ENCODE data around the gene GNGT1.
"Not testable (repeated sequence)": the region's sequence is repeated elsewhere in the genome, so short reads cannot be mapped to it uniquely, and the experiment has no call there.

GNGT1 gene

GRCh38 chr7:93895859-93896600 lies 10.3 kb upstream of the GNGT1 start:
- no peak for DNase-seq (ENCODE audit: low spot score)
- in situ Hi-C loops (cut with MboI; ENCODE audit: low pct_unique_long_range_greater_than_20kb, low sequenced_read_pairs, unreplicated experiment): loop anchor here (25.0 kb wide), 1 partner anchor 491 kb away; the partner anchor contains the start of gene COL1A2

GRCh38 chr7:93897680-93898079 lies 8.7 kb upstream of the GNGT1 start:
- no peak for TF ChIP-seq CTCF (IDR thresholded peaks at IDR 0.05; ENCODE audit: extremely low read depth, insufficient read depth, missing control alignments)
- in situ Hi-C loops (cut with MboI; ENCODE audit: low pct_unique_long_range_greater_than_20kb, low sequenced_read_pairs, unreplicated experiment): loop anchor here (25.0 kb wide), 1 partner anchor 490 kb away; the partner anchor contains the start of gene COL1A2
- no peak for DNase-seq (ENCODE audit: low spot score)

More at GRCh38 chr7:93895859-93896600, 10.3 kb upstream of the GNGT1 start:
- TF ChIP-seq CTCF (IDR thresholded peaks at IDR 0.05; ENCODE audit: extremely low read depth, insufficient read depth, missing control alignments): no peak

GRCh38 chr7:93902777-93903423 lies 3.5 kb upstream of the GNGT1 start:
- TF ChIP-seq CTCF (IDR thresholded peaks at IDR 0.05; ENCODE audit: extremely low read depth, insufficient read depth, missing control alignments): peak; percentile 62
- in situ Hi-C loops (cut with MboI; ENCODE audit: low pct_unique_long_range_greater_than_20kb, low sequenced_read_pairs, unreplicated experiment): loop anchor here (10.0 kb wide), 1 partner anchor 182 kb away; no protein-coding TSS in a partner anchor
- no peak for DNase-seq (ENCODE audit: low spot score)

GRCh38 chr7:93910076-93910994 lies 4.0 kb downstream of the GNGT1 start:
- in situ Hi-C loops (cut with MboI; ENCODE audit: low pct_unique_long_range_greater_than_20kb, low sequenced_read_pairs, unreplicated experiment): no loop called here
- no peak for DNase-seq (ENCODE audit: low spot score)
- TF ChIP-seq CTCF (IDR thresholded peaks at IDR 0.05; ENCODE audit: extremely low read depth, insufficient read depth, missing control alignments): no peak

GRCh38 chr7:93911242-93911641 lies 4.9 kb downstream of the GNGT1 start:
- in situ Hi-C loops (cut with MboI; ENCODE audit: low pct_unique_long_range_greater_than_20kb, low sequenced_read_pairs, unreplicated experiment); DNase-seq (ENCODE audit: low spot score): not testable (repeated sequence)

GRCh38 chr7:93911661-93912060 lies 5.3 kb downstream of the GNGT1 start:
- in situ Hi-C loops (cut with MboI; ENCODE audit: low pct_unique_long_range_greater_than_20kb, low sequenced_read_pairs, unreplicated experiment): not testable (repeated sequence)

GRCh38 chr7:93913197-93913596 lies 6.8 kb downstream of the GNGT1 start:
- no peak for TF ChIP-seq CTCF (IDR thresholded peaks at IDR 0.05; ENCODE audit: extremely low read depth, insufficient read depth, missing control alignments)

More at GRCh38 chr7:93911661-93912060, 5.3 kb downstream of the GNGT1 start:
- DNase-seq (ENCODE audit: low spot score): not testable (repeated sequence)

More at GRCh38 chr7:93913197-93913596, 6.8 kb downstream of the GNGT1 start:
- DNase-seq (ENCODE audit: low spot score): no peak
- in situ Hi-C loops (cut with MboI; ENCODE audit: low pct_unique_long_range_greater_than_20kb, low sequenced_read_pairs, unreplicated experiment): no loop called here

All from GM13977 (cell line).